Measurements from ENCODE around the gene RSPH1.

Gene RSPH1

GRCh38 chr21:42496120-42496838 lies at the start of gene RSPH1:
Gene RSPH1, minus strand, starts transcription at chr21:42496224. Its CDS starts 38 bp downstream, at chr21:42496186.
- DNase-seq, result peak; percentile 100

GRCh38 chr21:42545745-42546144 lies 49.7 kb upstream of the RSPH1 start:
- peak; percentile 63 for DNase-seq

- DNase-seq, result no peak
Measured at GRCh38 chr21:42545317-42545716, 49.3 kb upstream of the RSPH1 start.

GRCh38 chr21:42544544-42544943 lies 48.5 kb upstream of the RSPH1 start:
- peak; percentile 92 for DNase-seq

GRCh38 chr21:42543106-42543847 lies 47.3 kb upstream of the RSPH1 start:
- DNase-seq, result no peak

- no peak for DNase-seq
Measured at GRCh38 chr21:42542596-42542995, 46.6 kb upstream of the RSPH1 start.

- DNase-seq, result no peak
Measured at GRCh38 chr21:42542196-42542595, 46.2 kb upstream of the RSPH1 start.

- no peak for DNase-seq
Measured at GRCh38 chr21:42541618-42542017, 45.6 kb upstream of the RSPH1 start.

GRCh38 chr21:42541174-42541573 lies 45.1 kb upstream of the RSPH1 start:
- no peak for DNase-seq

GRCh38 chr21:42540396-42540795 lies 44.4 kb upstream of the RSPH1 start:
- no peak for DNase-seq

- peak; percentile 82 for DNase-seq
Measured at GRCh38 chr21:42539931-42540343, 43.9 kb upstream of the RSPH1 start.

GRCh38 chr21:42539342-42539741 lies 43.3 kb upstream of the RSPH1 start:
- no peak for DNase-seq

- DNase-seq, result peak; percentile 18
Measured at GRCh38 chr21:42538479-42539275, 42.7 kb upstream of the RSPH1 start.

- peak; percentile 77 for DNase-seq
Measured at GRCh38 chr21:42537106-42537742, 41.2 kb upstream of the RSPH1 start.

GRCh38 chr21:42536601-42537000 lies 40.6 kb upstream of the RSPH1 start:
- no peak for DNase-seq

GRCh38 chr21:42535602-42536171 lies 39.7 kb upstream of the RSPH1 start:
- DNase-seq, result no peak

GRCh38 chr21:42534421-42535378 lies 38.7 kb upstream of the RSPH1 start:
- no peak for DNase-seq

GRCh38 chr21:42533963-42534355 lies 37.9 kb upstream of the RSPH1 start:
- DNase-seq, result no peak

- DNase-seq, result no peak
Measured at GRCh38 chr21:42533306-42533962, 37.4 kb upstream of the RSPH1 start.

GRCh38 chr21:42532466-42533181 lies 36.6 kb upstream of the RSPH1 start:
- no peak for DNase-seq

Measured in OCI-M1 (cell line).